Epithelial cell of esophagus (primary cell): ENCODE data around the gene CASP1.

Source experiments
- DNase-seq: peaks from one replicate; pipeline ENCODE4 v3.0.0; 2010; ENCODE audit warnings: low read depth
- H3K4me3 ChIP-seq: 2 replicates; pipeline ENCODE4 v1.5.1; 2011; ENCODE audit warnings: mild to moderate bottlenecking, low read length, control low read depth
- CTCF ChIP-seq: IDR thresholded peaks from 2 replicates; pipeline ENCODE4 v1.5.1; 2011; ENCODE audit warnings: low read depth, mild to moderate bottlenecking, low read length, control low read depth, inconsistent platforms; ENCODE audit not compliant: insufficient read depth; ENCODE audit errors: missing control alignments

Gene CASP1

GRCh38 chr11:105052487-105052886 lies 17.5 kb upstream of the CASP1 start:
- no peak for DNase-seq
- TF ChIP-seq CTCF: no peak
- H3K4me3 ChIP-seq: no peak overlapping the region

GRCh38 chr11:105051559-105051958 lies 16.6 kb upstream of the CASP1 start:
- TF ChIP-seq CTCF: no peak
- no peak for DNase-seq
- no peak overlapping the region for H3K4me3 ChIP-seq

GRCh38 chr11:105049481-105049880 lies 14.5 kb upstream of the CASP1 start:
- no peak overlapping the region for H3K4me3 ChIP-seq
- no peak for TF ChIP-seq CTCF
- peak; percentile 35 for DNase-seq

- H3K4me3 ChIP-seq: no peak overlapping the region
- no peak for TF ChIP-seq CTCF
- peak; percentile 87 for DNase-seq
These were observed 12.1 kb upstream of the CASP1 start for GRCh38 chr11:105046898-105047579.

GRCh38 chr11:105045676-105046296 lies 10.8 kb upstream of the CASP1 start:
- DNase-seq: peak; percentile 29
- H3K4me3 ChIP-seq: no peak overlapping the region
- TF ChIP-seq CTCF: no peak

- H3K4me3 ChIP-seq: peak within 1 kb of the TSS; percentile 4
- peak; percentile 73 for DNase-seq
These were observed 9.9 kb upstream of the CASP1 start, which contains the start of gene CARD16 for GRCh38 chr11:105044557-105045524. Gene CARD16, minus strand, starts transcription at chr11:105045335. Its CDS starts 38 bp downstream, at chr11:105045297.

GRCh38 chr11:105042178-105042577 lies 7.2 kb upstream of the CASP1 start:
- no peak for TF ChIP-seq CTCF
- no peak overlapping the region for H3K4me3 ChIP-seq
- DNase-seq: no peak
